Omental fat pad (tissue), 4 donors: ENCODE data around the gene A4GALT. TPM values are rescaled to one million over a fixed set of nuclear protein-coding genes. Genes with fewer than 3 reads are reported as not detected.

Experiments
- ATAC-seq: fragments of 150-250 bp; one replicate; pipeline ENCODE4 v1.9.1; 2016; ENCODE audit warnings: mild to moderate bottlenecking, moderate library complexity; ENCODE audit not compliant: low FRiP score
- DNase-seq: peaks from one replicate; pipeline ENCODE4 v3.0.0-alpha.2; 2019; ENCODE audit warnings: low spot score
- CTCF ChIP-seq, 3 donors: fragments of 450-650 bp; IDR thresholded peaks; one replicate each; pipeline ENCODE4 v1.5.1; 2016 to 2017; ENCODE audit warnings: antibody characterized with exemption in 3 of 3, mild to moderate bottlenecking in 3 of 3, moderate library complexity in 2 of 3
- total RNA-seq, 4 donors: library from RNA; depleted of rRNA; stranded (reverse); fragments of >200 nt; gene quantifications; one replicate each; pipeline ENCODE4 v1.1.0, GENCODE V29; 2016

A4GALT gene
- total RNA-seq, 4 donors from 2014 or later: 10.8 to 42.2 (median 20.1) TPM

DNA sequence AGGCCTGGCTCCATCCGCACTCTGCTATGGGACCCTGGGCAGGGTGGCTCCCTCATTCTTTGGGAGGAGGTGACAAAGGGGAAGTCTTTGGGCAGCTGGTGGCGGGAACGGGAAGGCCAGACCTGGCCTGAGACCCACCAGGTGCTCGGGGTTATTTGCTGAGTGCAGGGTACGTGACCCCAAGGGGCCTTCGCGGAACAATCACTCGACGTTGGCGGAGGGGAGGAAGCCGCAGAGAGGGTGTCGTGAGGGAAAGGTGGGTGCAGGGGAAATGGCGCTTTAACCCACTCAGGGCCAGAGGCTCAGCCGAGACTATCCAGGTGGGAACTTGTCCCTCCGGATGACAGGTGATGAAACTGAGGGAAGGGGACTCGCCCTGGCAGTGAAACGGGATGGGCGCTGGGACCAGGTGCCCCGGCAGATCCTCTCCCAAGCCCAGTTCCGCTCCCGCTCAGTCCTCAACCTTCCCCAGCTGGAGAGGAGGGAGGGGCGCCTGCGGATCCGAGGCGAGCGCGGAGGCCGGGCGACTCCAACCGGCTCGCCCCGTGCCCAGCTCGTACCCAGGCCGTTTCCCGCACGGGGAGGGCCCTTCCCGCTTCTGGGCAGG lies 911 bp downstream of the A4GALT start:
- no peak for TF ChIP-seq CTCF (IDR thresholded peaks at IDR 0.05)
- no peak for DNase-seq
- no peak for ATAC-seq

- DNase-seq (no peak), ATAC-seq (no peak)
- TF ChIP-seq CTCF (IDR thresholded peaks at IDR 0.05): no peak
Observed at GRCh38 chr22:42719133-42719532, 1.5 kb downstream of the A4GALT start.

- peak; percentile 67 for ATAC-seq
- TF ChIP-seq CTCF (IDR thresholded peaks at IDR 0.05): no peak
- DNase-seq: no peak
Observed at GRCh38 chr22:42717197-42717928, 3.3 kb downstream of the A4GALT start.

GRCh38 chr22:42716649-42717127 lies 4.0 kb downstream of the A4GALT start:
- TF ChIP-seq CTCF (IDR thresholded peaks at IDR 0.05): no peak
- ATAC-seq (no peak), DNase-seq (no peak)

DNA sequence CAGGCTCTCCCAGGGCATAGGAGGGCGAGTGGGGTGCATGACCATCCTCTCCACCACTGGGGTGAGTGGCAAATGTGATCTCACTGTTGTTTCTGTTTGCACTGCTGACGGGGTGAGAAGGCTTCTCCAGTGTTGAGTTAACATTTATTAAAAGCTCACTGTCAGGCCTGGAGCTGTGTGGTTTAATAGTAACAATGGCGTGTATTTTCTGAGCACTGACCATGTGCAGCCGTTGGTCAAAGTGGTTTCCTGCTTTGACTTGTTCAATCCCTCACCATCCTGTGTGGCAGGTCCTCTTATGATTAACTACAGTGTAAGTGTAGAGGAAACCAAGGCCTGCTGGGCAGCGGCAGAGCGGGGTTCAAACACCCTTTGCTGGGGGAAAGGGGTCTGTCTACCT lies 4.4 kb downstream of the A4GALT start:
- no peak for TF ChIP-seq CTCF (IDR thresholded peaks at IDR 0.05)
- DNase-seq (no peak), ATAC-seq (no peak)

DNA sequence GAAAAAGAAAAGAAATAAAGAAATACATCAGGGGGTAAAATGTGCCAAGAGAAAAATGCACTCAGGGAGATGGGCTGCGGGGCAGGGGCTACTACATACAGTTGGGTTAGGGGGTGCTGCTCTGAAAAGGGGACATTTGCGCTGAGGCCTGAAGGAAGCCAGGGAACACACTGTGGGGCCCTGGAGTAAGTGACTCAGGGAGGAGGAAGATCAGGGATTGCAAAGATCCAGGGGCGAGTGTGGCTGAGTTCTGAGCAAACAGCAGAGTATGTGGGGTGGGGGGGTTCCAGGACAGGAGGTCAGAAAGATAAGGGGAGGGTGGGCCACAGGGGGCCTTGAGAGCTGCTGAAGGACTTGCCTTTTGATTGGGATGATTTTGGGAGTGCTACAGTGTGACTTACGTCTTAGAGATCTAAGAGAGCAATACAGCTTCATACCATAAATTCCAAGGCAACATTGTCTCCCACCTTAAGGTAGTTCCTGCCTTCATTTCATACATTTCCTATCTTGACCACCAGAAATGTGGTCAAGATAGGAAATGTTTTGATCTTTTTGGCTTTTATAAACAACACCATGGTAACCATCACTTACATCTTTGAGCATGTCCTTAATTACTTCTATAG lies 5.8 kb downstream of the A4GALT start:
- DNase-seq: no peak
- TF ChIP-seq CTCF (IDR thresholded peaks at IDR 0.05): no peak
- no peak for ATAC-seq
